HepG2 (cell line): Measurements from ENCODE around the gene SWI5. TPM values are rescaled to one million over a fixed set of nuclear protein-coding genes. Genes with fewer than 3 reads are reported as not detected.

Experiments used
- BHLHE40 ChIP-seq: IDR thresholded peaks from 2 replicates; pipeline ENCODE4 v1.6.1; 2011; ENCODE audit warnings: low read length, improper control_type of control experiment
- CAMTA2 ChIP-seq: sonication (generic); formaldehyde crosslinking; IDR thresholded peaks from 2 replicates; pipeline ENCODE4 v1.4.0; 2020; ENCODE audit warnings: mild to moderate bottlenecking, missing genetic modification reagents, borderline replicate concordance
- CEBPB ChIP-seq: IDR thresholded peaks from 2 replicates; pipeline ENCODE4 v1.6.1; 2011; ENCODE audit warnings: low read depth, low read length, improper control_type of control experiment, borderline replicate concordance
- CHD4 ChIP-seq: fragments of 200-600 bp; sonication (generic); IDR thresholded peaks from 2 replicates; pipeline ENCODE4 v1.7.0; 2017; ENCODE audit warnings: mild to moderate bottlenecking, low read length, borderline replicate concordance
- ELF1 ChIP-seq: sonication (generic); formaldehyde crosslinking; IDR thresholded peaks from 2 replicates; pipeline ENCODE4 v1.4.0; 2020; ENCODE audit warnings: missing genetic modification reagents
- KAT7 ChIP-seq: IDR thresholded peaks from 2 replicates; pipeline ENCODE4 v1.6.1; 2018; ENCODE audit warnings: borderline replicate concordance, missing compliant biosample characterization
- KAT8 ChIP-seq: IDR thresholded peaks from 2 replicates; pipeline ENCODE4 v1.6.1; 2016; ENCODE audit warnings: missing genetic modification reagents, missing compliant biosample characterization
- MYPOP ChIP-seq: sonication (generic); formaldehyde crosslinking; IDR thresholded peaks from 2 replicates; pipeline ENCODE4 v1.8.1; 2023; ENCODE audit warnings: mild to moderate bottlenecking, moderate library complexity, missing genetic modification reagents
- SOX13 ChIP-seq, 3 experiments: fragments of 450-650 bp in 1 of 3; sonication (generic) in 1 of 3; formaldehyde crosslinking in 1 of 3; IDR thresholded peaks in 2 of 3; conservative IDR thresholded peaks in 1 of 3; 2 replicates each; pipeline versions ENCODE4 v1.5.0 to v1.6.1; 2016 to 2020; ENCODE audit warnings: antibody characterized with exemption in 1 of 3, mild to moderate bottlenecking in 1 of 3, missing compliant biosample characterization in 1 of 3, missing genetic modification reagents in 1 of 3, moderate library complexity in 1 of 3
- TFAP4 ChIP-seq: sonication (generic); IDR thresholded peaks from 2 replicates; pipeline ENCODE4 v1.6.1; 2016; ENCODE audit warnings: low read depth, borderline replicate concordance
- ZBTB7B ChIP-seq: sonication (generic); formaldehyde crosslinking; IDR thresholded peaks from 2 replicates; pipeline ENCODE4 v1.4.0; 2020; ENCODE audit warnings: missing genetic modification reagents
- ZEB1 ChIP-seq: IDR thresholded peaks from 2 replicates; pipeline ENCODE4 v1.6.1; 2012; ENCODE audit warnings: mild to moderate bottlenecking, low read depth, inconsistent platforms; ENCODE audit not compliant: insufficient replicate concordance
- ZNF567 ChIP-seq: sonication (generic); formaldehyde crosslinking; IDR thresholded peaks from 2 replicates; pipeline ENCODE4 v1.8.1; 2023; ENCODE audit warnings: mild to moderate bottlenecking, missing genetic modification reagents, borderline replicate concordance
- ZNF580 ChIP-seq: IDR thresholded peaks from 2 replicates; pipeline ENCODE4 v1.6.1; 2016; ENCODE audit warnings: low read depth, borderline replicate concordance
- ZNF605 ChIP-seq: sonication (generic); formaldehyde crosslinking; IDR thresholded peaks from 2 replicates; pipeline ENCODE4 v1.8.0; 2022; ENCODE audit warnings: mild to moderate bottlenecking, missing genetic modification reagents
- ZNF775 ChIP-seq: sonication (generic); formaldehyde crosslinking; IDR thresholded peaks from 2 replicates; pipeline ENCODE4 v1.4.0; 2020; ENCODE audit warnings: missing genetic modification reagents, mild to moderate bottlenecking, moderate library complexity, borderline replicate concordance
- ZSCAN9 ChIP-seq: IDR thresholded peaks from 2 replicates; pipeline ENCODE4 v1.6.1; 2016; ENCODE audit warnings: borderline replicate concordance
- polyA plus RNA-seq, 8 experiments: library from polyadenylated mRNA; depleted of rRNA in 3 of 8; stranded (reverse) in 7 of 8; unstranded in 1 of 8; fragments of >200 nt; fragmentation: Illumina TruSeq in 4 of 8; extraction: Trizol in 4 of 8; gene quantifications; 2 replicates each; pipeline versions ENCODE4 v1.2.1 to v1.2.3, GENCODE V29; 2011 to 2016; ENCODE audit warnings: low read depth in 4 of 8, missing spikeins in 1 of 8, mixed read lengths in 1 of 8; ENCODE audit not compliant: insufficient read depth in 1 of 8
- total RNA-seq, 5 experiments: library from RNA; depleted of rRNA; stranded (reverse); fragments of >200 nt; fragmentation: Illumina TruSeq; extraction: Trizol; gene quantifications; 2 replicates each; pipeline ENCODE4 v1.2.3, GENCODE V29; 2016; ENCODE audit warnings: low read depth in 1 of 5
- TF ChIP-seq, protein P1 (sequence below): IDR thresholded peaks from 2 replicates; pipeline ENCODE4 v1.6.1; 2012; ENCODE audit warnings: inconsistent platforms
- TF ChIP-seq, protein P2 (sequence below): sonication (generic); formaldehyde crosslinking; IDR thresholded peaks from 2 replicates; pipeline ENCODE4 v1.4.0; 2020; ENCODE audit warnings: mild to moderate bottlenecking, missing genetic modification reagents
- TF ChIP-seq, protein P3 (sequence below): sonication (generic); formaldehyde crosslinking; IDR thresholded peaks from 2 replicates; pipeline ENCODE4 v1.8.1; 2022; ENCODE audit warnings: low read depth, mild to moderate bottlenecking, missing genetic modification reagents

The SWI5 gene
- total and polyA plus RNA-seq, 2 of the 13 experiments (the other 11 are each of a cell fraction or from before 2014, with no cell fraction given), result 39.2 to 41.0 TPM

DNA sequence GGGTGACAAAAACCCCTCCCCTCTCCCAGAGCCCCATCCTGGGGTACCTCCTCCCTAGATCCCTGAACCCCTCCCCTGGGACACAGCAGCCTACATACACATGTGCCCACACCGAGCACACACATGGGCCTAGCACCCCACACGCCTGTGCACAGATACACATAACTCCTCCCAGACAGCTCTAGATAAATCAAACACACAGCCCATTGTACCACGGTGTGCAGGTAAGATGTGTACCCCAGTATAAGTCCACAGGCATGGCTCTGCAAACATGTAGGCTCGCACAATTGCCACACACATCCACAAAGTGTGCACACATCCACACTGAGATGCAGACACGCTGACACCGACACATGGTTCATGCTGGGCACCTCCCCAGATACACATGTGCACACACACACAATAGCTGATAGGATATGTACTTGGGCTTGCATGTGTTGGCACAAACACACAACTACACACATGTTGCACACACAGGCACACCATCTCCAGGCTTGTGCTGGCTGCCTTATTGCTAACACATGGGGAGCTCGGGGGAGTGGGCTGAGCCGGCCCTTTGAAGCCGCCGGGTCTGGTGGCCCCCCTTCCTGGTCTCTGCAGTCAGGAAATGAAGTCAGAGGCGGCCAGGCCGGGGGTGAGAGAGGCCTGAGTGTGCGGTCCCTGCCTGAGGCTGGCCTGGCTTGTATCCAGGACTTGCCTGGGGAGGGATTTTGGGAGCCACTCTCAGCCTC lies 30.5 kb upstream of the SWI5 start (continued):
- TF ChIP-seq CAMTA2 (CRISPR knock-in tag), result no peak
- no peak for TF ChIP-seq ZEB1
- TF ChIP-seq CHD4, result no peak
- 0 out of 2 replicates have a peak, but pooled peaks have one; percentile 23 for TF ChIP-seq MYPOP (CRISPR knock-in tag)
- 0 out of 2 replicates have a peak, but pooled peaks have one; percentile 72 for TF ChIP-seq ZNF567
- TF ChIP-seq BHLHE40, result no peak
- peak; percentile 75 for TF ChIP-seq CEBPB
- TF ChIP-seq, protein P1, sequence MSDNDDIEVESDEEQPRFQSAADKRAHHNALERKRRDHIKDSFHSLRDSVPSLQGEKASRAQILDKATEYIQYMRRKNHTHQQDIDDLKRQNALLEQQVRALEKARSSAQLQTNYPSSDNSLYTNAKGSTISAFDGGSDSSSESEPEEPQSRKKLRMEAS, result peak; percentile 79; the same call in 1 of the 2 replicates
- TF ChIP-seq ZBTB7B (CRISPR knock-in tag), result peak; percentile 33; the same call in 1 of the 2 replicates
- no peak for TF ChIP-seq ZSCAN9 (CRISPR knock-in tag)
- TF ChIP-seq ZNF775 (CRISPR knock-in tag), result no peak
- no peak for TF ChIP-seq SOX13 (IDR thresholded peaks at IDR 0.05)
- no peak for TF ChIP-seq SOX13 (CRISPR knock-in tag; conservative IDR thresholded peaks at IDR 0.05 in 1 of 2, IDR thresholded peaks at IDR 0.05 in 1 of 2)
- TF ChIP-seq TFAP4, result peak; percentile 11; the same call in 1 of the 2 replicates
- TF ChIP-seq, protein P2, sequence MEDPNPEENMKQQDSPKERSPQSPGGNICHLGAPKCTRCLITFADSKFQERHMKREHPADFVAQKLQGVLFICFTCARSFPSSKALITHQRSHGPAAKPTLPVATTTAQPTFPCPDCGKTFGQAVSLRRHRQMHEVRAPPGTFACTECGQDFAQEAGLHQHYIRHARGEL (CRISPR knock-in tag), result no peak
- TF ChIP-seq ZNF605, result peak; percentile 59; the same call in 1 of the 2 replicates
- TF ChIP-seq KAT8 (CRISPR knock-in tag), result 0 out of 2 replicates have a peak, but pooled peaks have one; percentile 52
- TF ChIP-seq KAT7, result no peak
- peak; percentile 17; the same call in 1 of the 2 replicates for TF ChIP-seq ZNF580 (CRISPR knock-in tag)
- TF ChIP-seq, protein P3, sequence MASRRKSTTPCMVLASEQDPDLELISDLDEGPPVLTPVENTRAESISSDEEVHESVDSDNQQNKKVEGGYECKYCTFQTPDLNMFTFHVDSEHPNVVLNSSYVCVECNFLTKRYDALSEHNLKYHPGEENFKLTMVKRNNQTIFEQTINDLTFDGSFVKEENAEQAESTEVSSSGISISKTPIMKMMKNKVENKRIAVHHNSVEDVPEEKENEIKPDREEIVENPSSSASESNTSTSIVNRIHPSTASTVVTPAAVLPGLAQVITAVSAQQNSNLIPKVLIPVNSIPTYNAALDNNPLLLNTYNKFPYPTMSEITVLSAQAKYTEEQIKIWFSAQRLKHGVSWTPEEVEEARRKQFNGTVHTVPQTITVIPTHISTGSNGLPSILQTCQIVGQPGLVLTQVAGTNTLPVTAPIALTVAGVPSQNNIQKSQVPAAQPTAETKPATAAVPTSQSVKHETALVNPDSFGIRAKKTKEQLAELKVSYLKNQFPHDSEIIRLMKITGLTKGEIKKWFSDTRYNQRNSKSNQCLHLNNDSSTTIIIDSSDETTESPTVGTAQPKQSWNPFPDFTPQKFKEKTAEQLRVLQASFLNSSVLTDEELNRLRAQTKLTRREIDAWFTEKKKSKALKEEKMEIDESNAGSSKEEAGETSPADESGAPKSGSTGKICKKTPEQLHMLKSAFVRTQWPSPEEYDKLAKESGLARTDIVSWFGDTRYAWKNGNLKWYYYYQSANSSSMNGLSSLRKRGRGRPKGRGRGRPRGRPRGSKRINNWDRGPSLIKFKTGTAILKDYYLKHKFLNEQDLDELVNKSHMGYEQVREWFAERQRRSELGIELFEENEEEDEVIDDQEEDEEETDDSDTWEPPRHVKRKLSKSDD (CRISPR knock-in tag), result no peak
- TF ChIP-seq ELF1, result peak; percentile 73
